ENCODE data around the gene ABI3. TPM values are rescaled to one million over a fixed set of nuclear protein-coding genes. Genes with fewer than 3 reads are reported as not detected.

Gene ABI3
- polyA plus RNA-seq, 1 donor from 2014 or later, result not detected

Other genes with a start within 250 kb of the ABI3 start
- not detected in 2 replicates for gene GIP, start 242.1 kb upstream of the ABI3 start, polyA plus RNA-seq
- 13.0 and 13.9 TPM in 2 replicates for gene IGF2BP1, start 213.3 kb upstream of the ABI3 start, polyA plus RNA-seq
- not detected in 2 replicates for gene B4GALNT2, start 77.9 kb upstream of the ABI3 start, polyA plus RNA-seq
- gene GNGT2, start 133 bp upstream of the ABI3 start, polyA plus RNA-seq, result not detected in 2 replicates
- not detected in 2 replicates for gene PHOSPHO1, start 20.1 kb downstream of the ABI3 start, polyA plus RNA-seq
- gene ZNF652, start 151.5 kb downstream of the ABI3 start, polyA plus RNA-seq, result 16.8 and 26.7 TPM in 2 replicates
- gene PHB1, start 204.2 kb downstream of the ABI3 start, polyA plus RNA-seq, result 87.8 and 99.0 TPM in 2 replicates